ENCODE measurements around the gene PSMC3IP. TPM values are rescaled to one million over a fixed set of nuclear protein-coding genes. Genes with fewer than 3 reads are reported as not detected.

Gene PSMC3IP
- polyA plus RNA-seq, 3 donors, result 1.2 TPM; not detected in 2

GRCh38 chr17:42579794-42580551, 2.4 kb upstream of the PSMC3IP start:
- Histone ChIP-seq H3K4me1 (ENCODE audit: control insufficient read depth in 1 of 2, insufficient read depth in 2 of 2, low read length in 2 of 2) (peaks cover 27 to 35% of the 10 kb centered on the region in 2 donors), H2AFZ (ENCODE audit: insufficient read depth, low read depth, low read length, poor library complexity, severe bottlenecking) (no peak overlapping the region), H3K9me3 (replicated peaks in 1 of 2; ENCODE audit: control insufficient read depth in 1 of 2, insufficient read depth in 1 of 2, low read length in 2 of 2) (no peaks in the 10 kb centered on the region), H3K79me2 (ENCODE audit: insufficient read depth, low read length) (peaks cover 11% of the 10 kb centered on the region), H3K9ac (ENCODE audit: insufficient read depth, low read length, poor library complexity, severe bottlenecking) (no peak overlapping the region), H3K4me2 (replicated peaks; ENCODE audit: extremely low read depth, low read length, poor library complexity, severe bottlenecking) (no peak overlapping the region), H3K27ac (ENCODE audit: low read depth in 1 of 2, low read length in 2 of 2) (no peak overlapping the region), H3K36me3 (replicated peaks in 1 of 2; ENCODE audit: control insufficient read depth in 1 of 2, insufficient read depth in 2 of 2, low read length in 2 of 2) (peaks cover 51 to 58% of the 10 kb centered on the region in 2 donors), H4K20me1 (ENCODE audit: insufficient read depth, low read length) (peaks cover 18% of the 10 kb centered on the region), H3K4me3 (replicated peaks in 1 of 3; ENCODE audit: low read depth in 2 of 3, low read length in 3 of 3) (no peak overlapping the region), H3K27me3 (ENCODE audit: control insufficient read depth in 2 of 2, insufficient read depth in 2 of 2, low read length in 2 of 2) (no peaks in the 10 kb centered on the region)
- Mint-ChIP-seq H3K27me3 (ENCODE audit: low read depth in 3 of 3) (no peaks in the 10 kb centered on the region), H3K27ac (peak overlapping the region in 4 of 7 donors; percentile 2 to 86 (median 38)), H3K9me3 (peaks cover 0 to 2% (median 0%) of the 10 kb centered on the region in 7 donors), H3K4me3 (no peak overlapping the region), H3K36me3 (peaks cover 54 to 72% of the 10 kb centered on the region in 2 donors), H3K4me1 (peaks cover 34% of the 10 kb centered on the region)
- WGBS (ENCODE audit: insufficient coverage), result no CpG with 5 or more reads among the region's 2 CpGs
- no peak for TF ChIP-seq CTCF (IDR thresholded peaks at IDR 0.05)
- DNase-seq, result no peak
- intact Hi-C loops (cut with micrococcal nuclease), result loop anchor here (2.0 to 5.0 kb wide), 4 partner anchors 97 to 423 kb away; partner anchors contain the start of genes CCR10 (in 1 of the 2), CNTNAP1 (in 1 of the 2) and PLEKHH3 (in 1 of the 2)

DNA sequence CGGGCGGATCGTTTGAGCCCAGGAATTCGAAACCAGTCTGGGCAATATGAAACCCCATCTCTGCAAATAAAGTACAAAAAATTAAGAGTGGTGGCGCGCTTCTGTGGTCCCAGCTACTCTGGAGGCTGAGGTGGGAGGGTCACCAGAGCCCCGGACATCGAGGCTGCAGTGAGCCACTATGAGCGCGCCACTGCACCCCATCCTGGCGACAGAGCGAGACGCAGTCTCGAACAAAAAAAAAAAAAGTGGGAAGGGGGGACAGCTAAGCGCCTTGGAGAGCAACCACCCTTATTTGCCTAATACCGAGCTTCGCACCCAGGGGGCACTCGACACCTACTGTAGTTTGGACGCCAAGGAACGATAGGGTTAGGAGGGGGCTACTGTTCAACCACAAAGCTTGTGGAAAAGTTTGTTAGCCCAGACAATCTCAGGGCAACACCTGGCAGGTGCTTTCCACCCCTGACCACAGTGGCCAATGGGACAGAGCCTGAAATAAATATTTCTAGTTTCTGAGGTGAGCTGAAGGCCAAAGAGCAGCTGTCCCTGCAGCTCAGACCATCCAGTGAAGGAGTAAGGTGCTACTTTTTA, 847 bp upstream of the PSMC3IP start:
- Histone ChIP-seq H3K9ac (ENCODE audit: insufficient read depth, low read length, poor library complexity, severe bottlenecking) (peak overlapping the region; percentile 83), H3K36me3 (replicated peaks in 1 of 2; ENCODE audit: control insufficient read depth in 1 of 2, insufficient read depth in 2 of 2, low read length in 2 of 2) (peaks cover 50 to 61% of the 10 kb centered on the region in 2 donors), H3K4me2 (replicated peaks; ENCODE audit: extremely low read depth, low read length, poor library complexity, severe bottlenecking) (peak overlapping the region; percentile 71), H3K4me3 (replicated peaks in 1 of 3; ENCODE audit: low read depth in 2 of 3, low read length in 3 of 3) (peak overlapping the region; percentile 34 to 75 (median 36)), H3K27me3 (ENCODE audit: control insufficient read depth in 2 of 2, insufficient read depth in 2 of 2, low read length in 2 of 2) (no peaks in the 10 kb centered on the region), H3K4me1 (ENCODE audit: control insufficient read depth in 1 of 2, insufficient read depth in 2 of 2, low read length in 2 of 2) (peaks cover 22 to 27% of the 10 kb centered on the region in 2 donors), H4K20me1 (ENCODE audit: insufficient read depth, low read length) (peaks cover 34% of the 10 kb centered on the region), H3K79me2 (ENCODE audit: insufficient read depth, low read length) (peaks cover 22% of the 10 kb centered on the region), H3K27ac (ENCODE audit: low read depth in 1 of 2, low read length in 2 of 2) (peak overlapping the region; percentile 78 to 92), H3K9me3 (replicated peaks in 1 of 2; ENCODE audit: control insufficient read depth in 1 of 2, insufficient read depth in 1 of 2, low read length in 2 of 2) (no peaks in the 10 kb centered on the region), H2AFZ (ENCODE audit: insufficient read depth, low read depth, low read length, poor library complexity, severe bottlenecking) (peak overlapping the region; percentile 87)
- intact Hi-C loops (cut with micrococcal nuclease), result loop anchor here (2.0 to 5.0 kb wide), 4 partner anchors 99 to 421 kb away; partner anchors contain the start of genes CCR10 (in 1 of the 2), CNTNAP1 (in 1 of the 2) and PLEKHH3 (in 1 of the 2)
- 0% methylated on average over 10 of the region's 20 CpGs for WGBS (ENCODE audit: insufficient coverage)
- Mint-ChIP-seq H3K27ac (peak overlapping the region; percentile 97 to 100 (median 99)), H3K9me3 (peaks cover 0 to 2% (median 0%) of the 10 kb centered on the region in 7 donors), H3K4me3 (peak overlapping the region; percentile 85 to 97), H3K4me1 (peaks cover 31% of the 10 kb centered on the region), H3K36me3 (peaks cover 51 to 70% of the 10 kb centered on the region in 2 donors), H3K27me3 (ENCODE audit: low read depth in 3 of 3) (peaks cover 0 to 2% (median 0%) of the 10 kb centered on the region in 3 donors)
- peak; percentile 88 for TF ChIP-seq CTCF (IDR thresholded peaks at IDR 0.05)
- peak; percentile 55 to 70 (median 66) for DNase-seq

Data from CD14-positive monocyte (primary cell).